ENCODE results near the gene KLRF2. TPM values are rescaled to one million over a fixed set of nuclear protein-coding genes. Genes with fewer than 3 reads are reported as not detected.

Gene KLRF2
- total RNA-seq, 1 experiment from 2014 or later: not detected

DNA sequence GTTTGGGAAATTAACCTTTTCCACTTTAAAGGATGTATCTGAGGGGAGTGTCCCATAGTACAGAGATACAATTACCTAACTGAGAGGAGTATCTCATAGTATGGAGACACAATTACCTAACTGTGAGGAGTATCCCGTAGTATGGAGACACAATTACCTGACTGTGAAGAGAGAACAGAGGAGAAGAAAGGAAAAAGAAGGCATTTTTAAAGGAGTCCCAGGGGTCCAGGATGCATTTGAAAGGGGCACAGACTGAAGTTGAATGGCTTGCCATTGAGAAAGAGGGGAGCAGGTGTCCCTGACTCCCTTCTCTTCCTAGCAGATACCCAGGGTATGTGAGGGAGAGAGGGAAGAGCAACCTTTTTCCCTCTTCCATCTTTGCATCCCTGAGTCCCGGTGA lies 17.9 kb downstream of the KLRF2 start:
- H3K27me3 Mint-ChIP-seq (ENCODE audit: insufficient read depth, unreplicated experiment): peaks cover 6% of the 10 kb centered on the region
- ChIA-PET POLR2A (no interaction called here), CTCF (no interaction called here)
- BruUV-seq (replicated peaks): no TSS peak
- Histone ChIP-seq H3K36me3 (ENCODE audit: control insufficient read depth, insufficient read depth, low read length) (no peaks in the 10 kb centered on the region), H3K9me3 (peaks cover 6% of the 10 kb centered on the region; the same call in 1 of the 2 replicates), H3K4me3 (ENCODE audit: low read depth, low read length) (no peak overlapping the region), H3K27me3 (replicated peaks; ENCODE audit: control insufficient read depth, insufficient read depth, low read length) (no peaks in the 10 kb centered on the region), H3K4me1 (no peaks in the 10 kb centered on the region)
- TF ChIP-seq, protein P1, sequence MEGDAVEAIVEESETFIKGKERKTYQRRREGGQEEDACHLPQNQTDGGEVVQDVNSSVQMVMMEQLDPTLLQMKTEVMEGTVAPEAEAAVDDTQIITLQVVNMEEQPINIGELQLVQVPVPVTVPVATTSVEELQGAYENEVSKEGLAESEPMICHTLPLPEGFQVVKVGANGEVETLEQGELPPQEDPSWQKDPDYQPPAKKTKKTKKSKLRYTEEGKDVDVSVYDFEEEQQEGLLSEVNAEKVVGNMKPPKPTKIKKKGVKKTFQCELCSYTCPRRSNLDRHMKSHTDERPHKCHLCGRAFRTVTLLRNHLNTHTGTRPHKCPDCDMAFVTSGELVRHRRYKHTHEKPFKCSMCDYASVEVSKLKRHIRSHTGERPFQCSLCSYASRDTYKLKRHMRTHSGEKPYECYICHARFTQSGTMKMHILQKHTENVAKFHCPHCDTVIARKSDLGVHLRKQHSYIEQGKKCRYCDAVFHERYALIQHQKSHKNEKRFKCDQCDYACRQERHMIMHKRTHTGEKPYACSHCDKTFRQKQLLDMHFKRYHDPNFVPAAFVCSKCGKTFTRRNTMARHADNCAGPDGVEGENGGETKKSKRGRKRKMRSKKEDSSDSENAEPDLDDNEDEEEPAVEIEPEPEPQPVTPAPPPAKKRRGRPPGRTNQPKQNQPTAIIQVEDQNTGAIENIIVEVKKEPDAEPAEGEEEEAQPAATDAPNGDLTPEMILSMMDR (IDR thresholded peaks at IDR 0.05; ENCODE audit: insufficient read depth in 1 of 2, low read depth in 1 of 2, low read length in 1 of 2, severe bottlenecking in 1 of 2, unreplicated experiment in 1 of 2): no peak
- intact Hi-C loops (cut with micrococcal nuclease; ENCODE audit: unreplicated experiment): no loop called here
- no peak overlapping the region for H3K27ac Mint-ChIP-seq (ENCODE audit: unreplicated experiment)
- no peak for DNase-seq
- no peak overlapping the region for H3K4me3 Mint-ChIP-seq (ENCODE audit: unreplicated experiment)
- no peaks in the 10 kb centered on the region for H3K36me3 Mint-ChIP-seq (ENCODE audit: insufficient read depth, unreplicated experiment)
- no peaks in the 10 kb centered on the region for H3K4me1 Mint-ChIP-seq (ENCODE audit: low read depth, unreplicated experiment)
- peaks cover 18% of the 10 kb centered on the region for H3K9me3 Mint-ChIP-seq (ENCODE audit: unreplicated experiment)

DNA sequence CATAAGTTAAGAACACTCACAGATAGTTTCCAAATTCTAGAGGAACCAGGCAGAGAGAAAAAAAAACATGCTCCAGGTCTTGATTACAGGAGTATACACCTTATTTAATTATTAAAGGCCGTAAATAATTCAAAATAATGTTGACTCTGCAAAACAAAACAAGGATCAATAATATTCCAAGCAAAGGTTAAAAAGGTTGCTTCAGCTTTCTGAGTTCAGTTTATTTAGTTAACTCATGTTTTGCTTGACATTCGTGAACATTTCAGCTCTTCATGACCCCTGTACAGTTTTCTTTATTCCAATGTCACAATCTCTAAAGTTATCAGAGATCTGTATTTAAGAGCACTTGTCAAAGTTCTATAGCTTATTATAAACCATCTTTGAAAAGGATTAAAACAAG lies 19.6 kb downstream of the KLRF2 start:
- no peak for DNase-seq

DNA sequence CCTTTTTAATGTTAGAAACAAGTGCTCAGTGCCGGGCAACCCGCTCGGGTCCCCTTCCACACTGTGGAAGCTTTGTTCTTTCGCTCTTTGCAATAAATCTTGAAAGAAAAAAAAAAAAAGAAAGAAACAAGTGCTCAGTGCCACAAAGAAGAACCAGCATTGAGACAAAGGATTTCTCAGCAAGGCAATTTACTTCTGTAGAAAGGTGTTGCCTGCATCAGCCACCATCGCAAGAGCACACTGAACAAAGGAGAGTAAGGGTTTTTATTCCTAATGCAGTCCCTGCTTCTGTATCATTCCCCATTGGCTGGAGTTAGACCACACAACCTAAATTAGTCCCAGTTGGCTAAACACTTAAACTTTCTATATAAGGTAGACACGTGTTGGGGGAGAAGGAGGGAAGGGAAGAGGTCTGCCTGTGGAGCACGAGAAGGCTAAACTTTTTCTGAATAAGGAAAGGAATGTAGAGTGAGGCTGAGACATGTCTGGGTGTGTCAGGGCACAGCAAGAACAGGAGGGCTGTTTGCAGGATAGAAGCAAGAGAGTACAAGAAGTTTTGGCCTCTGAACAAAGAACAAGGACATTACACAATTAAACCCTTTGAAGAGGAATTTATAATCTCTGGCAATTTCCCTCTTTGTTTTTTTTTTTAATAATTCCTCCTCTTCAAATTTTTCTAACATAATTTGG lies 21.4 kb downstream of the KLRF2 start:
- no TSS peak for BruUV-seq (replicated peaks)
- H3K9me3 ChIP-seq: peaks cover 6% of the 10 kb centered on the region; the same call in 1 of the 2 replicates
- no peak overlapping the region for H3K4me3 ChIP-seq (ENCODE audit: low read depth, low read length)
- POLR2A ChIA-PET: no interaction called here
- no peaks in the 10 kb centered on the region for H3K27me3 ChIP-seq (replicated peaks; ENCODE audit: control insufficient read depth, insufficient read depth, low read length)
- no peaks in the 10 kb centered on the region for H3K4me1 Mint-ChIP-seq (ENCODE audit: low read depth, unreplicated experiment)
- CTCF ChIA-PET: no interaction called here
- peaks cover 18% of the 10 kb centered on the region for H3K9me3 Mint-ChIP-seq (ENCODE audit: unreplicated experiment)
- H3K4me3 Mint-ChIP-seq (ENCODE audit: unreplicated experiment): no peak overlapping the region
- H3K27ac Mint-ChIP-seq (ENCODE audit: unreplicated experiment): no peak overlapping the region
- TF ChIP-seq, protein P1 (IDR thresholded peaks at IDR 0.05; ENCODE audit: insufficient read depth in 1 of 2, low read depth in 1 of 2, low read length in 1 of 2, severe bottlenecking in 1 of 2, unreplicated experiment in 1 of 2): no peak
- DNase-seq: no peak
- H3K27me3 Mint-ChIP-seq (ENCODE audit: insufficient read depth, unreplicated experiment): peaks cover 6% of the 10 kb centered on the region
- intact Hi-C loops (cut with micrococcal nuclease; ENCODE audit: unreplicated experiment): no loop called here
- H3K4me1 ChIP-seq: no peaks in the 10 kb centered on the region
- no peaks in the 10 kb centered on the region for H3K36me3 ChIP-seq (ENCODE audit: control insufficient read depth, insufficient read depth, low read length)
- H3K36me3 Mint-ChIP-seq (ENCODE audit: insufficient read depth, unreplicated experiment): no peaks in the 10 kb centered on the region

More for the DNA sequence above, 19.6 kb downstream of the KLRF2 start:
- Mint-ChIP-seq H3K4me1 (ENCODE audit: low read depth, unreplicated experiment) (no peaks in the 10 kb centered on the region), H3K4me3 (ENCODE audit: unreplicated experiment) (no peak overlapping the region), H3K27me3 (ENCODE audit: insufficient read depth, unreplicated experiment) (peaks cover 6% of the 10 kb centered on the region), H3K27ac (ENCODE audit: unreplicated experiment) (no peak overlapping the region), H3K36me3 (ENCODE audit: insufficient read depth, unreplicated experiment) (no peaks in the 10 kb centered on the region), H3K9me3 (ENCODE audit: unreplicated experiment) (peaks cover 18% of the 10 kb centered on the region)
- intact Hi-C loops (cut with micrococcal nuclease; ENCODE audit: unreplicated experiment): no loop called here
- Histone ChIP-seq H3K9me3 (peaks cover 6% of the 10 kb centered on the region; the same call in 1 of the 2 replicates), H3K4me1 (no peaks in the 10 kb centered on the region), H3K4me3 (ENCODE audit: low read depth, low read length) (no peak overlapping the region), H3K36me3 (ENCODE audit: control insufficient read depth, insufficient read depth, low read length) (no peaks in the 10 kb centered on the region), H3K27me3 (replicated peaks; ENCODE audit: control insufficient read depth, insufficient read depth, low read length) (no peaks in the 10 kb centered on the region)
- ChIA-PET POLR2A (no interaction called here), CTCF (no interaction called here)
- TF ChIP-seq, protein P1 (IDR thresholded peaks at IDR 0.05; ENCODE audit: insufficient read depth in 1 of 2, low read depth in 1 of 2, low read length in 1 of 2, severe bottlenecking in 1 of 2, unreplicated experiment in 1 of 2): no peak
- BruUV-seq (replicated peaks): no TSS peak

All from Caco-2 (cell line).